Embryonic facial prominence (tissue), 1 donor: ENCODE results near the gene MTM1.

Experiments used
- DNase-seq: peaks from one replicate; pipeline ENCODE4 v3.0.0-alpha.2; 2016; ENCODE audit errors: extremely low spot score

Gene MTM1

DNA sequence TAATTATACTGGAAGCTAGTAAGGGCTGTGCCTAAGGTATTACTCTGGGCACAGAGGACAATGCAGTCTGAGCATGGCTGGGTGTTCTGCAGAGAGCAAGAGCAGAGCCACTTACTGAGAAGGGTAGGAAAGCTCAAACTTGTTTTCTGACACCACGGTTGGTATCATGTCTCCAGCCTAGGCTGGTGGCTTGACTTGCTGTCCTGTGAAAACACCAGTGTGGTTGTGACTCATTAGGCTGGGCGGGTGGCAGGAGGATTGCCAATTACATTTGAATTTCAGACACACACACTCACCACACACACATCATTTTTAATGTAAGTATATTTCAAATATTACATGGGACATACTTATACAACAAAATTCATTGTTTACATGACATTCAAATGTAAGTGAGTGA is 19.7 kb upstream of the MTM1 start:
- DNase-seq: no peak

DNA sequence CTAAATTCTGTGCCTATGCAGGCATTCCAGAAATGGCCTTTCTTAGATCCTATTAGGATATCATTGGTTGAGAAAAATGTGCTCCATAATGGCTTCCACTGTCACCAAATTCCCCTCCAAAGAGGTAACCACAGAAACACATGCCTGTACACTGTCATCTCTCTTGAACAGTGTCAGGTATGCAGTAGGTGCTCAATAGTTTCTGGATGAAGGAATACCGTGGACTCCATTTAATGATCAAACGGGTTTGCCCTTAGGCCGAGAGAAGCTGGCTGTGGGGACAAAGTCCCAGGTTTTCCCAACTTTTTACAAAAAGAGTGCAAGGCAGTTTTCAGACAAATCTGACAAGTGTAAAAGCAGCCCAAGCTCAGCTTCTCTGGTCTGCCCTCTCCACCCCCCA is 16.5 kb upstream of the MTM1 start:
- DNase-seq: no peak

DNA sequence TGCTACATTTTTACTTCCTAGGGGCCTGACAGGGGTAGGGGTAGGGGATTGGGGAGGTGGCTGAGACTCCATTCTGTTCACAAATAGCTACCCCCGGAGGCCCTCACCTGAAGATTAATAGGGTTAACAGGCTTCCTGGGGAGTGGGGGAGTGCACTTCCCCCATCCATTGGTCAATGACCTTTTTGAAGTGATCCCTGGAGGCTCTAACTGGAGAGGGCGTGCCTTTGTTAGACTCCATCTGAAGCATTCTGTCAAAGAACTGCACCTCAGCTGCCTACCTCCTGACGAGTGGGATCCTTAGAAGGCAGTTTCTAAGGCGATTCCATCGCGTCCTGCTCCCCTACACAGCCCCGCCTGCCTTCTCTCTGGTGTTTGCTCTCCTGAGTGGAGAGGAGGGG is 10.0 kb upstream of the MTM1 start:
- no peak for DNase-seq

DNA sequence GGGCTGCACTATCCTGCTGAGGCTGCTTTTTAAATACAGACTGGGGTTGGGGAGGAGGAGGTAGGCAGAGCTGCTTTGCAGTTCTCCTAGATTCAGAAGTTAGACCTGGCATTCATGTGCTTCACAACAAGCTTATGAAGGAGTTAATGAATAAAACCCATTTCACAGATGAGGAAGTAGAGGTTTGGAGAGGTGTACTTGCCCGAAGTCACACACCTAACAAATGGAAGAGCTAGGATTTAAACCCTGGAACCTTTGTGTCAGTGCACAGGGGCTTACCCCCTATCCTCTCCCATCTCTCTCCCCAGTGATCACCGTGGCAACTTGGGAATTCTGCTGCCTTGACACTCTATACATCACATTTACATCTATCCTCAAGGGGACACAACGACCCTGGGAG is 3.6 kb upstream of the MTM1 start:
- DNase-seq: no peak

DNA sequence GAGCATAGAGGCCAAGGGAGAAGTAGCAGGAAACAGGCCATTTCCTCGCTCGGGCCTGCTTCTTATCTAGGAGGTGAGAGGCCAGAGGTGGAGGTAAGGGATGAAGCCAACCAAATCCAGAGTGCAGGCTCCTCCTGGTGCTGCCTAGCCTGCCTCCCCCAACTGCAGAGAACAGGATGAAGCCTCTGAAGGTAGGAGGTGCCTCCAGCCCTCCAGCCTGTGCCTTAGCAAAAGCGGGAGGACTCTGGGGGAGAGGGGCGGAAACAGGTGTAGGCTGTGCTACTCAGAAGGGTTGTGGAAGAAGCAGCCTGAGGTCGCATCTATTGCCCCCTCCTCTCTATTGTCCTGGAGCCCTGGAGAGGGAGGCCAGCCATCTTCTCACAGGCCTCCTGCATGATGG is 2.9 kb upstream of the MTM1 start:
- DNase-seq: no peak

DNA sequence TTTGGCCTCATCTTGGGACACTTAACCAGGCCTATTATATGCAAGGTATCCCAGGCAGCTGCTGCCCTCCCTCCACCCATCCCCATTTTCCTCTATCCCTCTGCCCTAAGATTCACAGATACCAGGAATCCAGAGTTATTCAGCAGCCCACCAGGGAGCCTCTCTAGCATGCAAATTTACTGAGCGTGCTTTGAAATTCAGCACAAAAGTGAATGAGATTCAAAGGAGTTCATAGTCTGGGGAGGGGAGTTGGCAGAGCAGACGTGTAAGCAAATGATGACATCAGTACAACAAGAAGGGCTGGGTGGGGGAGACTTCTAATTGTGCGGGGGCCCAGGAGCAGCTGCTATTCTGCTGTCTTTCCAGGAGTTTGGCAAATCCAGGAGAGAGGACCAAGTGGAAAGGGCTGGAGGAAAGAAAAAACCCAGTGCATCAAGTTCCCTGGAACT is 1.7 kb upstream of the MTM1 start:
- DNase-seq: no peak

DNA sequence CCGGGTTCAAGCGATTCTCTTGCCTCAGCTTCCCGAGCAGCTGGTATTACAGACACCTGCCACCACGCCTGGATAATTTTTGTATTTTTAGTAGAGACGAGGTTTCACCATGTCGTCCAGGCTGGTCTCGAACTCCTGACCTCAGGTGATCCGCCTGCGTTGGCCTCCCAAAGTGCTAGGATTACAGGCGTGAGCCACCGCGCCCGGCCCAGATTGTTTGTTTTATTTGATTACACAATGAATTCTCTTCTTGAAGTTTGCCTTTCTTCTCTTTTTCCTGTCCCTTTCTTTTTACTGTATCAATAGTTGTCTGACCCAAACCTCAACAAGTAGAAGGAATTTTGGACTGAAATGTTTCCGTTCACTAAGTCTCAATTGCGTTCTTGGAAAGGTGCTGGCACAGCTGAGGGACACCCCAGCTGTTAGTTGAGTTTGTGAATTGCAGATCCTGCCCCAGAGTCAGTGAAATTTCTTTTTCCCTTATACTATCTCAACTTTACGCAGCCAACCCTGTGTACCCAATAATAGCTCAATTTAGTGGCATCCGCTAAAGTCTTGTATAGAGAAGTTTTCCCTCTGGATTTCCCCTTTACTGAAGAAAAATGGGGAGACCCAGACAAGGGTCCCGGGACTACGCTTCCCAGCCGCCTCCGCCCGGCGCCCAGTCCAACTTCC is 639 bp upstream of the MTM1 start:
- no peak for DNase-seq

DNA sequence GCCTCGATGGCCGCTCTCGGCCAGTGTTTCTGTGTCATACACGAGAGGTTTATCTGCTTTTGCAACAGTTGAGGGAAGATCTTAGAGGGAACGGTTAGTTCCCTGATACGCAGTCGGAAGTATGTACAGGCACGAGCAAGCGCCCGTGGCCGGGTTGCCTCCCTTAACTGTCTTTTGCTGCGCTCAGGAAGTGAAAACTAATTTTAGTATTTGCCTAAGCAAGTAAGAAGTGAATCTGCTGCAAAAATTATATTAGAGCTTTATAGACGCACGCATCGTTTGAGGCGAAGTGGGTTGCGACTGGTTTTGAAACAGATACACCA is 695 bp downstream of the MTM1 start:
- no peak for DNase-seq

DNA sequence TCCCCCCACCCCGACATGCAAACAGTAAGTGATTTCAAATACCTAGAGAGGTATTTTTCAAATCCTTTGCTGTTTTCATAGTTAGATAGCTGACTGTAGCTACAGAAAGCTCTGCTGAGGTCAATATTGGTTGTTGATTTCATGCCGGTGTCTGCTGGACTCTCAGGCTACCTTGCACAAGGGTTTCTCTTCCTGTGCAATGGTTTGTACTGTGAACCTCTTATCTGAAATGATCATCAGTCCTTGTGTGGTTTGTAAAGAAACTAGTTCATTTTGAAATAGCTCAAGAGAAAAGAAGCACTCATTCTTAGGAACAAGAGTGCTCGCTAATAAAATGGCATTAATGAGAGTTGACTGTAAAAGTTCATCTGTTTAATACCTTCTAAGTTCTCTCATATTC is 2.1 kb downstream of the MTM1 start:
- no peak for DNase-seq

DNA sequence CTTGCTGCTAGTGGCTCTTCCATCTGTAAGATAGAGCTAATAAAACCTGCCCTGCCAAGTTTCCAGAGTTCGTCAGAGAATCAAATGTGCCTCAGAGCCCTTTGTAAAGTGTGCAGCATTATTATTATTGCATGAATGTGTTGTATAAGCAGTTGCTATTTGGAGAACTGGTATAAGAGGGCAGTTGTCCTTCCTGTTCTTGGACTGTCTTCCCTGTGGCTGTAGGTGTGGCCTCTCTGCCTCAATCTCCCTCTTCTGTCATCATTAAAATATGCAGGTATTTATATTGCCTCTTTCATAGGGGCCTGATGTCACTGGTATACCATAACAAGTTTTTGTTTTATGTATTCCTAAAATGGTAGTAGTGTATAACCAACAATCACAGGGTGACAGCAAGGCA is 3.8 kb downstream of the MTM1 start:
- no peak for DNase-seq

DNA sequence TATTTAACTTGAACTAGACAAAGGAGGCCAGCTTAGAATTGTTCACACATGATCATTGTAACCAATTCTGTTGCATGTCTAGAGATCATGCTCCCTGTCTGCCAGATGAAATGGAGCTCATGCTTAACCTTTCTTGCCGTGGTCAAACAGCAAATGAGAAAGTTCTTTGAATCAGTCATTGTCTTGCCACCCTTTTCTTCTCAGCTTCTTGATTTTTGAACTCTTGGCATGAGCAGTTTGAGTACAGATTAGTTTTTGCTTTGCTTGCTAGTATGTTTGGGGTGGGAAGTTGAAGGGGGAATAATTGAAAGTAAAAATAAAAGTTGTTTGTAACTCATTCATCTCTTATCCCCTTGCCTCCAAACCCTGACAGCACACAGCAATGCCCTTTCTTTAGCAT is 4.7 kb downstream of the MTM1 start:
- no peak for DNase-seq

DNA sequence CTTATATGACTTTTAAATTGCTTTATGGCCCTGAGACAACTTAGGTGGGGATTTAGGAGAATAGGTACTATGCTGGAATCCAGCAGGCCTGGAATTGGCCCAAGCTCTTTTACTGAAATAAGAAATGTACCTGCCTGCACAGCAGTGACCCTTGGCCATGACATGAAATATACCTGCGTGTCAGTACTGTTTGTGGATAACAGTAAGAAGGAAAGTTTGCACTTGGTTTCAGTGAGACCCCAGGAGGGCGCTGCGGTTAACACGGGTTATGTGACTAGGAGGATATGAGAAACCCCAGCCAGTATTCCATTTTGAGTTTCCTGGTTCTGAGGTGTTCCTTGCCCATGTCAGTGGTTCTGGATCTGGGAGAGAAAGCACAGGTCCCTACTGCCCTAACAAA is 5.3 kb downstream of the MTM1 start:
- no peak for DNase-seq

DNA sequence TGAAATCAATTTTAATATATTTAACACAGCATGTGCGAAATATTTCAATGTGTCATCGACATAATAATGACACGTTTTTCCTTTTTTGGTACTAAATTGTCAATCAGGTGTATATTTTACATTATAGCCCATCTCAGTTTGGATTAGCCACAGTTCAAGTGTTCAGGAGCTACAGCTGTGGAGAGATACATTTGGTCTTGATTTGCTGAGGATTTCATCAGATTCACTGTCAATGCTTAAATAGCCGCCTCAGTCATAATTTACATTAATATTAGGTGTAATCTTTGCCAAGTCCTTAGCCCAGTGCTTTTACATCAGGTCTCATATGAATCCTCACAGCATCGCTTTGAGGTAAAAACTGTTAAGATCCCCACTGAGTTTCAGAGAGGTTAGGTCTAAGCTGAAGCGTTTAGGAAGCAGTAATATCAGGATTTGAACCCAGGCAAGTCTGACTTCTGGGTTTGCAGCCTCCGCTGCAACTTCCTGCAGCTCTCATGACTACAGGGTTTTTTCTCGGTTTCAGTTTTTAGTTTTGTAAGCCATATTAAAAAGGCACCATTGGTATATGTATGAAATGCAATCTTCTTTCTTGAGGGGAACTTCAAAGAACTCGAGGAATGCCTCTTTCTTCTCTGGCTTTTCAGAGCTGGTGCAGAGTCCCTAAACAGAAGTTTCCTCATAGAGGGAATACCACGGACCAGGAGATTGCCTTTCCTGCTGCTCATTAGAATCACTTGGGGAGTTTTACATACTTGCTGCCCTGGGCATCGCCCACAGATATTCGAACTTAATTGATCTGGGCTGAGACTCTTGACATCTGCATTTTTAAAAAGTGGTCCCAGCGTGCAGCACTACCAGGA is 6.4 kb downstream of the MTM1 start:
- DNase-seq: no peak

DNA sequence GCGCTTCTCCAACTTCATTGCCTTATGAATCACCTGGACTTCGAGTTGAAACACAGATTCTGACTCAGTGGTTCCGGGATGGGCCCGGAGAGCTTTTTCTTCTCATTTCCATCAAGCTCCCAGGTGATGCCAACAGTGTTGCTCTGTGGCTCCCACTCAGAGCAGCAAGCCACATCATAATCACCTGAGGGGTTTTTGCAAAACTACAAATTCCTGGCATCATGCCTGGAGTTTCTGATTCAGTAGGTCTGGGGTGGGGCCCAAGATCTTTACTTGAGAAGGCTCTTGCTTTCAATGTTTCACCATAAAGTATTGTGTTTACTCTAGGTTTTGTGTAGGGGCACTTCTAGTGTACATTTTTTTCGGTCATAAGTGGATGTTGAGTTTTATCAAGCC is 7.0 kb downstream of the MTM1 start:
- DNase-seq: no peak

DNA sequence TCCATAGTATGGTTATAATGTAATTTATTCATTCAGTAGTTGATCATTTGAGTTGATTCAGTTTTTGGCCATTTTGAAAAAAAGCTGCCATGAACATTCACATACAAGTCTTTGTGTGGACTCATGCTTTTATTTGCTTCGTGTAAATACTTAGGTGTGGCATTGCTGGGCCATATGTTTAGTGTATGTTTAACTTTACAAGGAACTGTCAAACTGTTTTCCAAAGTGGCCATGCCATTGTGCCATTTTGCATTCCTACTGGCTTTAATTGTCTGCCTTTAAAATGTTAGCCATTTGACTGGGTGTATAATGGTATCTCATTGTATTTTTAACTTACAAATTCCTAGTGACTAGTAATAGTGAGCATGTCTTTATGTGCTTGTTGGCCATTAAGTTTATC is 8.8 kb downstream of the MTM1 start:
- no peak for DNase-seq

DNA sequence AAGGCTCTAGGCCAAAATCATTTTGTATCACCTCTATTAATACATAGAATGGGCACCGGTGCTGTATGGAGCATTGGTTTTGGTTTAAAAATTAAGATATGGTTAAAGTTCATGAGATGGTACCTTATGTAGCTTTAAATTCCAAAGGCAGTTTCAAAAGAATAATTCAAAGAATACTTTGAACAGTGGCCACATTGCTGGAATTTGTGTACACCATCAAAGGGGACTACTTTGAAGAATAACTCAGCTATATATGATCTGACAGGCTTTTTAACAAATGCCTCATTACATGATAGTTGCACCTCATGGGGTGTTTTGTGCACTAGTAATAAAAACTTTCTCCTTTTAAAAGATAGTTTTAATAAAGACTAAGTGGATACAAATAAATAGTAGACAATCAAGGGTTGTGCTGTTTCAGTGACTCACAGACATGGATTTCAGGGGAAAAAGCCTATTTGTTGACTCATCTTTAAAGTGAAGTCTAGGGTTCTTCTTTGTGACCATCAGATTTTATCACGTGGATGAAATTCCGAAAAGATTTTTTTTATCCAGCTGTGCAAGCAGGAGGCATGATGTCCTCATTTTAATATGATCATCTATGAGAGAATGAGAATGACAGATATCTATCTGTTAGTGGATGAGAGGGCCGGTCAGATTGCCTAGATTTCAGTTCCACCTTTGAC is 12.8 kb downstream of the MTM1 start:
- DNase-seq: no peak

DNA sequence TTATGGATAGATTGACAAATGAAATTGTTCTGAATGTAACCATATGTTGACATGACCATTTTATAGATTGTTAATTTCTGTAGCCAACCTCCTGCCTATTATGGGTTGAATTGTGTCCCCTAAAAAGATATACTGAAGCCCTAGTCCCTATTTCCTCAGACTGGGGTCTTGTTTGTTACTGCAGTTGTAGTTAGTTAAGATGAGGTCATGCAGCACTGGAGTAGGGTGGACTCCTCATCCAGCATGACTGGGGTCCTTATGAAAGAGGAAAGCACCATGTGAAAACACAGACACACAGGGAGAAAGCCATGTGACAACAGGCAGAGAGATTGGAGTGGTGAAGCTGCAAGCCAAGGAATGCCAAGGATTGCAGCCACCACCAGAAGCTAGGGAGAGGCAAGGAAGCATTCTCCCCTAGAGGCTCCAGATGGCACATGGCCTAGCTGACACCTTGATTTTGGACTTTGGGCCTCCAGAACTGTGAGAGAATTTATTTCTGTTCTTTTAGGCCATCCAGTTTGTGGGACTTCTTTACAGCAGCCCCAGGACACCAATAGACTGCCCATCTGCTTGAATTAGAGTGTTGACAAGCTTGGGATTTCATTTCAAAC is 14.0 kb downstream of the MTM1 start:
- DNase-seq: no peak

DNA sequence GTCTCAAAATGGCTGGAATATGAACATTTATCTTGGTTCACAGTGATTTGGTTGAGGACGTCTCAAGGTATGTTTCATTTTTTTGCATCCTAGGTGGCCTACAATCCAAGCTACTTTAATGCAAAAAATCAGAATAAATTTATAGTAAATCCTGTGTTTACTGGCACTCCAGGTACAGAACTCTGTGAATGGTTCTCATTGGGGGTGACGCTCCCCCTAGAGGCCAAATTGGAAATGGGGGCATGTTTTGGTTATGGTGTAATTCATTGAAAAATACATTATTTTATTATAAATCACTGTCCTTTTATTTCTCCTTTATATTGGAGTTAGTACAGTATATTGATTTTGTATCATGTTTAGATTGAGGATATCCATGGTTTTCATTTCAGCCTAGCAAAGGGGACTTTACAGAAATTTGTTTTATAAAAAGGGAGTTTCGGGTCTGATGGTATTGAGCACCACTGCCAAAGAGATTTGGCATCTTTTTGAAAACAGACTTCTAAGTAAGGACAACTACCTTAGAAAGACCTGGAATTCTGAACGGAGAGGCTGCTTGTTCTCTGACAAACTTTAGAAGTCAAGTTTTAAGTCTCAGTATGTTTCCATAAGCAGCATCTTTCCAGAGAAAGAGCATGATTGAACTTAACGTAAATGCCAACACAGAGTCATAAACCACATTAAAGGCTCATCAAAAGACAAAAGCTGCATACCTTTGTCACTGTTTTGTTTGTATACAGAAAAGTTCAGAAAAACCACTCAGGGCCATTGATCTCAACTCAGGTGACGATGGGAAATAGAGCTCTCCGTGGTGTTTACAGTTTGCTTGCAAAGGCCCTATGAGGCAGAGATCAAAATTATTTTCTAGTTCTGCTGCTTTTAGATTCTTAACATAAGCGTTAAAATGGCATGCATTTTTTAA is 19.4 kb downstream of the MTM1 start:
- no peak for DNase-seq

DNA sequence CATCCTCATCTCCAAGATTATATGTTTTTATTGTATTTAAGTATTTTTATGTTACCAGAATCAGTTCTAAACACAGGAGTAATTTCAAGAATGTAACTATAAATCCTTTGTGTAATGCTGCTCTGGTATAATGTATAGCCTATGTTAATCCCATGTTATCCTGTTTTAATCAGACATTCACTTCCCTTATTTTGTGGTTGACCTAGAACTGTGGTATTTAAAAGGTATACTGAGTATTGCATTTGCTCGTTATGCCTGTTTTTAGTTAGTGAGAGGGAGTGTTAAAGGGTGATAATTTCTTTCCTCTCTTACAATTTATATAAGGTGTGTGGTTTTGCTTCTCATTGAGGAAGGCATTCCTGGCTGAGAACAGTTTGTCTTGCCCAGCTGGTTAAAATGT is 26.2 kb downstream of the MTM1 start:
- no peak for DNase-seq

DNA sequence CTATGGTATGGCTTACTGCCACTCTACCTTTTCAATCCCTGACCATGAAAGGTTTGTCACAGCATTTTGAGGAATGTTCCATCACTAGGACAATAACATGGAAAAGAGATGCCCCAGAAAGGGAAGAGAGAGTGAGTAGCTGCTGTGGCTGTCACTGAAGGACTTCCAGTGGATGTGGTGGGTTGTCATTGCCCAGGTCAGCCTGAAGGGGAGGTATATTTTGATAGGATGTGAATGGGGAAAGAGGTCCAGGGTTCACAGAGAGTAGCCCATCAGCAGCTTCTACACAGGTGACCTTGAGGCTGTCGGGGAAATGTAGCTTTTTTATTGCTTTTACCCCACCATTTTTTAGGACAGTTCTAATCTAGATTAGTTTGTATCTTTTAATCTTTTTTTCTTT is 30.8 kb downstream of the MTM1 start:
- no peak for DNase-seq

DNA sequence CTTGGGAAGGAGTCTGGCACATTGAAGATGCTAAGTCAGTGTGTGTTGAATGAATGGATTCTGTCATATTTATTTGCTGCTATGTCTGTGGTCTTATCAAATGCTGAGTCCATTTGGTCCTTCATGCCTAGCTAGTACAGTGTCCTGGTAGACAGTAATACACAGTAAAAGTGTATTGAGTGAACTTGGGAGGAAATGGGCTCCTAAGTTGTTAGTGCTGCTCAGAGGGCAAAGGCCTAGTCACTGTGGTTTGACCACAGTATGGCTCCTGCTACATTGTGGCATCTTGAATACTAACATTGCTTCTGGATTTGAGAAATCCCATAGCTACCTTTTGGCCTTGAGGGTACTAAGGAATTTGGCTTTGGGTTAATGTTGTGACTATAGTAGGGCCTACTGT is 33.9 kb downstream of the MTM1 start:
- DNase-seq: no peak

DNA sequence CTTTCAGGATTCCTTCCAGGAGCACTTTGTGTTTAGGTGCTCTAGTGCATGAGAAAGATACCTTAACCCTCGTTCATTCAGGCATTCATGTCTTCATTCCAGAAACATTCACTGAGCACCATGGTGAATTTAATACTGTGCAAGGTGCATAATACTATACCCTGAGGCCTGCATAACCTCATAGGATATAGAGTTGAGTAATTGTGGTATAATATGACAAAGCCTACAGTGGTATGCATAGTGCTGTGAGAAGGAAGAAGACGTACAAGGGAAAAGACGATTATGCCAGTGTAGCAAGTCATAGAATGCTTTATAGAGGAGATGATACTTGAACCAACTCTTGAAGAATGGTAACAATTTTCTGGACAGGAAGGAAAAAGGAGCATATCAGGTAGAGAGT is 34.3 kb downstream of the MTM1 start:
- DNase-seq: no peak
